ENCODE results near the gene IRF6. TPM values are rescaled to one million over a fixed set of nuclear protein-coding genes. Genes with fewer than 3 reads are reported as not detected.

IRF6 gene
- total and polyA plus RNA-seq, 2 donors (not counting 1 experiment from before 2014, with no cell fraction given) = 0.18 to 1.1 TPM

DNA sequence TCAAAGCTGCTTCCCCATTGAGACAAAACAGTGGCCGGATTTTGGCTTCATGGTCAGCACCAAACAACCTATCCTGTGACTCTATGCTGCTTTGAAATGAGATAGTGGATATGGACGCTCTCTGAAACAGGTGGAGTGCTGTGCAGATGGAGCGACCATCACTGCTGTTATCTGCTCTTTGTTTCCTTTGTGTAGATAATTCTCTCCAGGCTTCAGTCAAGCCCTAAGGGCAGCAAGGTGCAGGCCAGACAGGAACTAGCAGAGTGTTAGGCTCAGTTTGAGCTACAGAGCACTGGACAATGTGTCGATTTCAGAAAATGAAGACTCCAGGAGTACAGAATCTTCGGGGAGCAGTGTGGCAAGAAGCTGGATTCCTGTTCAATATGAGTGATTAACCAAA lies 4.8 kb upstream of the IRF6 start:
- DNase-seq (no peak), ATAC-seq (ENCODE audit: low read depth) (no peak)
- Mint-ChIP-seq H3K4me3 (no peak overlapping the region), H3K27ac (no peak overlapping the region), H3K9me3 (ENCODE audit: insufficient read depth) (no peaks in the 10 kb centered on the region), H3K4me1 (peaks cover 7% of the 10 kb centered on the region), H3K27me3 (no peaks in the 10 kb centered on the region)
- ChIA-PET CTCF (interaction anchor here (1.1 to 6.5 kb wide), 3 partner anchors 13 to 63 kb away, joined by 4 to 45 read pairs (median 6); no protein-coding TSS in a partner anchor), POLR2A (no interaction called here)
- no peaks in the 10 kb centered on the region for H3K36me3 ChIP-seq (replicated peaks in 1 of 2; ENCODE audit: control extremely low read depth in 1 of 2, control insufficient read depth in 1 of 2, extremely low read depth in 1 of 2, insufficient read depth in 2 of 2, low read length in 1 of 2)
- H3K79me2 ChIP-seq (ENCODE audit: control insufficient read depth, insufficient read depth, low read length) = no peaks in the 10 kb centered on the region
- 100% methylated on average over 2 of the region's 5 CpGs for WGBS (ENCODE audit: insufficient coverage)
- H3K27ac ChIP-seq (ENCODE audit: low read length in 2 of 2) = no peak overlapping the region
- H2AFZ ChIP-seq (ENCODE audit: insufficient read depth, low read depth, low read length, poor library complexity, severe bottlenecking) = no peak overlapping the region
- H3K27me3 ChIP-seq (replicated peaks in 1 of 4; ENCODE audit: control extremely low read depth in 1 of 4, control insufficient read depth in 3 of 4, insufficient read depth in 4 of 4, low read length in 3 of 4) = peaks cover 0 to 1% (median under 1%) of the 10 kb centered on the region in 4 experiments
- H4K20me1 ChIP-seq (ENCODE audit: control insufficient read depth, insufficient read depth, low read length, poor library complexity, severe bottlenecking) = no peaks in the 10 kb centered on the region
- H3K4me2 ChIP-seq (replicated peaks; ENCODE audit: low read depth, low read length, poor library complexity, severe bottlenecking) = no peak overlapping the region
- H3K4me1 ChIP-seq (ENCODE audit: control insufficient read depth in 2 of 2, insufficient read depth in 2 of 2, low read length in 2 of 2) = peaks cover 5 to 7% of the 10 kb centered on the region in 2 donors
- intact Hi-C loops (cut with micrococcal nuclease) = no loop called here
- no peak overlapping the region for H3K9ac ChIP-seq (ENCODE audit: low read length)
- TF ChIP-seq, protein P1, sequence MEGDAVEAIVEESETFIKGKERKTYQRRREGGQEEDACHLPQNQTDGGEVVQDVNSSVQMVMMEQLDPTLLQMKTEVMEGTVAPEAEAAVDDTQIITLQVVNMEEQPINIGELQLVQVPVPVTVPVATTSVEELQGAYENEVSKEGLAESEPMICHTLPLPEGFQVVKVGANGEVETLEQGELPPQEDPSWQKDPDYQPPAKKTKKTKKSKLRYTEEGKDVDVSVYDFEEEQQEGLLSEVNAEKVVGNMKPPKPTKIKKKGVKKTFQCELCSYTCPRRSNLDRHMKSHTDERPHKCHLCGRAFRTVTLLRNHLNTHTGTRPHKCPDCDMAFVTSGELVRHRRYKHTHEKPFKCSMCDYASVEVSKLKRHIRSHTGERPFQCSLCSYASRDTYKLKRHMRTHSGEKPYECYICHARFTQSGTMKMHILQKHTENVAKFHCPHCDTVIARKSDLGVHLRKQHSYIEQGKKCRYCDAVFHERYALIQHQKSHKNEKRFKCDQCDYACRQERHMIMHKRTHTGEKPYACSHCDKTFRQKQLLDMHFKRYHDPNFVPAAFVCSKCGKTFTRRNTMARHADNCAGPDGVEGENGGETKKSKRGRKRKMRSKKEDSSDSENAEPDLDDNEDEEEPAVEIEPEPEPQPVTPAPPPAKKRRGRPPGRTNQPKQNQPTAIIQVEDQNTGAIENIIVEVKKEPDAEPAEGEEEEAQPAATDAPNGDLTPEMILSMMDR (IDR thresholded peaks at IDR 0.05) = no peak
- TF ChIP-seq EZH2 (IDR thresholded peaks at IDR 0.05; ENCODE audit: borderline replicate concordance, insufficient read depth, low read depth, low read length, poor library complexity, severe bottlenecking) = no peak
- peaks cover 0 to under 1% (median 0%) of the 10 kb centered on the region in 3 donors for H3K9me3 ChIP-seq (ENCODE audit: control extremely low read depth in 1 of 3, control insufficient read depth in 2 of 3, insufficient read depth in 1 of 3, low read length in 2 of 3)
- H3K4me3 ChIP-seq (ENCODE audit: control extremely low read depth in 1 of 5, extremely low read depth in 1 of 5, insufficient read depth in 1 of 5, low read depth in 2 of 5, low read length in 4 of 5) = no peak overlapping the region

DNA sequence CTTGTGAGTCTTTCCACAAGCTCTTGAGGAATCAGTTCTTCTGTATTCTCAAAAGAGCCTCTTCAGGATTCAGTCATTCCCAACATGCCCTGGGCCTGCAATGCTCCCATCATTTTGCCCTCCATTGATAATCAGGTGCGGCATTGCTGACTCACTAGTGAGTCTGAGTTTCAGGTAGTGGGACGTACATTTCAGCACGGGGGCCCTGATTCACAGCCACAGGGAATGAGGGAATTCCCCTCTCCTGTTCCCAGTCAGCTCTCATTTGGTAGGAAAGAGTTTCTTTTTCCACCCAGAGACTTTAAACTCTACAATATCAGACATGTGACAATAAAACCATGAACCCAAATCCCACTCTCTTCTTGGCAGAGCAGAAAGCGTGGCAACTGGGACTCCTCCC lies 3.7 kb upstream of the IRF6 start:
- no CpG with 5 or more reads among the region's 4 CpGs for WGBS (ENCODE audit: insufficient coverage)
- Mint-ChIP-seq H3K9me3 (ENCODE audit: insufficient read depth) (no peaks in the 10 kb centered on the region), H3K27ac (no peak overlapping the region), H3K4me1 (peaks cover 11% of the 10 kb centered on the region), H3K4me3 (no peak overlapping the region), H3K27me3 (peaks cover 5% of the 10 kb centered on the region)
- Histone ChIP-seq H3K36me3 (replicated peaks in 1 of 2; ENCODE audit: control extremely low read depth in 1 of 2, control insufficient read depth in 1 of 2, extremely low read depth in 1 of 2, insufficient read depth in 2 of 2, low read length in 1 of 2) (no peaks in the 10 kb centered on the region), H3K4me1 (ENCODE audit: control insufficient read depth in 2 of 2, insufficient read depth in 2 of 2, low read length in 2 of 2) (peaks cover 10 to 13% of the 10 kb centered on the region in 2 donors), H3K9me3 (ENCODE audit: control extremely low read depth in 1 of 3, control insufficient read depth in 2 of 3, insufficient read depth in 1 of 3, low read length in 2 of 3) (peaks cover 0 to 8% (median 0%) of the 10 kb centered on the region in 3 donors), H3K4me2 (replicated peaks; ENCODE audit: low read depth, low read length, poor library complexity, severe bottlenecking) (no peak overlapping the region), H2AFZ (ENCODE audit: insufficient read depth, low read depth, low read length, poor library complexity, severe bottlenecking) (no peak overlapping the region), H3K27me3 (replicated peaks in 1 of 4; ENCODE audit: control extremely low read depth in 1 of 4, control insufficient read depth in 3 of 4, insufficient read depth in 4 of 4, low read length in 3 of 4) (peaks cover 0 to 13% (median 6%) of the 10 kb centered on the region in 4 experiments), H4K20me1 (ENCODE audit: control insufficient read depth, insufficient read depth, low read length, poor library complexity, severe bottlenecking) (no peaks in the 10 kb centered on the region), H3K9ac (ENCODE audit: low read length) (no peak overlapping the region), H3K79me2 (ENCODE audit: control insufficient read depth, insufficient read depth, low read length) (no peaks in the 10 kb centered on the region), H3K27ac (ENCODE audit: low read length in 2 of 2) (no peak overlapping the region), H3K4me3 (ENCODE audit: control extremely low read depth in 1 of 5, extremely low read depth in 1 of 5, insufficient read depth in 1 of 5, low read depth in 2 of 5, low read length in 4 of 5) (no peak overlapping the region)
- ATAC-seq (ENCODE audit: low read depth) (no peak), DNase-seq (no peak)
- intact Hi-C loops (cut with micrococcal nuclease) = no loop called here
- ChIA-PET CTCF (interaction anchor here (1.5 to 6.5 kb wide), 2 partner anchors 14 to 62 kb away, joined by 6 to 45 read pairs; no protein-coding TSS in a partner anchor), POLR2A (no interaction called here)
- TF ChIP-seq, protein P1 (IDR thresholded peaks at IDR 0.05) = no peak
- TF ChIP-seq EZH2 (IDR thresholded peaks at IDR 0.05; ENCODE audit: borderline replicate concordance, insufficient read depth, low read depth, low read length, poor library complexity, severe bottlenecking) = no peak

Data from B cell (primary cell).